OCI-LY1 (cell line): ENCODE data around the gene ZEB1.

Experiments used
- H2AFZ ChIP-seq: fragments of 200-600 bp; sonication (generic), shearing (Covaris generic); 2 replicates; pipeline ENCODE4 v1.6.0; 2014; ENCODE audit warnings: antibody characterized with exemption, mild to moderate bottlenecking, low read length
- H3F3A ChIP-seq: fragments of 200-600 bp; sonication (generic), shearing (Covaris generic); 2 replicates; pipeline ENCODE4 v1.6.0; 2014; ENCODE audit warnings: mild to moderate bottlenecking, antibody characterized with exemption, low read length, moderate library complexity; ENCODE audit not compliant: insufficient read depth
- H3K27ac ChIP-seq: fragments of 200-600 bp; sonication (generic); 2 replicates; pipeline ENCODE4 v1.5.1; 2014; ENCODE audit warnings: low read length, mixed run types, mild to moderate bottlenecking, low read depth; ENCODE audit not compliant: poor library complexity, severe bottlenecking
- H3K27me3 ChIP-seq: fragments of 200-600 bp; sonication (generic); 2 replicates; pipeline ENCODE4 v1.6.0; 2014; ENCODE audit warnings: antibody characterized with exemption, mild to moderate bottlenecking, low read length, moderate library complexity; ENCODE audit not compliant: insufficient read depth
- H3K36me3 ChIP-seq: fragments of 200-600 bp; sonication (generic); 2 replicates; pipeline ENCODE4 v1.6.1; 2014; ENCODE audit warnings: mild to moderate bottlenecking, antibody characterized with exemption, low read length, moderate library complexity, mixed read lengths; ENCODE audit not compliant: insufficient read depth
- H3K4me1 ChIP-seq: fragments of 200-600 bp; sonication (generic); 2 replicates; pipeline ENCODE4 v1.5.1; 2014; ENCODE audit warnings: mild to moderate bottlenecking, low read length, moderate library complexity; ENCODE audit not compliant: insufficient read depth, severe bottlenecking
- H3K4me2 ChIP-seq: fragments of 200-600 bp; sonication (generic), shearing (Covaris generic); 2 replicates; pipeline ENCODE4 v1.6.1; 2014; ENCODE audit warnings: low read length
- H3K4me3 ChIP-seq: fragments of 200-600 bp; sonication (generic); 2 replicates; pipeline ENCODE4 v1.5.1; 2014; ENCODE audit warnings: low read length, low read depth, mild to moderate bottlenecking, mixed read lengths; ENCODE audit not compliant: poor library complexity, severe bottlenecking
- H3K79me2 ChIP-seq: fragments of 200-600 bp; shearing (Covaris generic); 2 replicates; pipeline ENCODE4 v1.6.1; 2016; ENCODE audit warnings: mixed run types, low read length, mixed read lengths; ENCODE audit not compliant: insufficient read depth
- H3K9ac ChIP-seq: fragments of 200-600 bp; sonication (generic), shearing (Covaris generic); 2 replicates; pipeline ENCODE4 v1.6.1; 2014; ENCODE audit warnings: mild to moderate bottlenecking, low read length, mixed read lengths
- H3K9me2 ChIP-seq: fragments of 200-600 bp; sonication (generic), shearing (Covaris generic); 2 replicates; pipeline ENCODE4 v1.6.1; 2014; ENCODE audit warnings: low read depth, mild to moderate bottlenecking, low read length, mixed read lengths
- H3K9me3 ChIP-seq: fragments of 200-600 bp; shearing (Covaris generic); 2 replicates; pipeline ENCODE4 v1.6.1; 2014; ENCODE audit warnings: low read length, mixed read lengths
- H4K20me1 ChIP-seq: fragments of 200-600 bp; sonication (generic), shearing (Covaris generic); 2 replicates; pipeline ENCODE4 v1.6.0; 2016; ENCODE audit warnings: mild to moderate bottlenecking, low read length; ENCODE audit not compliant: insufficient read depth
- EZH2 ChIP-seq: fragments of 200-600 bp; sonication (generic), shearing (Covaris generic); IDR thresholded peaks from 2 replicates; pipeline ENCODE4 v1.8.0; 2017; ENCODE audit warnings: borderline replicate concordance, mixed run types, mild to moderate bottlenecking, antibody characterized with exemption, low read length, moderate library complexity, mixed read lengths
- TF ChIP-seq, protein P1 (sequence below): fragments of 200-600 bp; sonication (generic), shearing (Covaris generic); IDR thresholded peaks from 2 replicates; pipeline ENCODE4 v1.5.1; 2017; ENCODE audit warnings: mild to moderate bottlenecking, antibody characterized with exemption, low read length, moderate library complexity, mixed read lengths

The ZEB1 gene

DNA sequence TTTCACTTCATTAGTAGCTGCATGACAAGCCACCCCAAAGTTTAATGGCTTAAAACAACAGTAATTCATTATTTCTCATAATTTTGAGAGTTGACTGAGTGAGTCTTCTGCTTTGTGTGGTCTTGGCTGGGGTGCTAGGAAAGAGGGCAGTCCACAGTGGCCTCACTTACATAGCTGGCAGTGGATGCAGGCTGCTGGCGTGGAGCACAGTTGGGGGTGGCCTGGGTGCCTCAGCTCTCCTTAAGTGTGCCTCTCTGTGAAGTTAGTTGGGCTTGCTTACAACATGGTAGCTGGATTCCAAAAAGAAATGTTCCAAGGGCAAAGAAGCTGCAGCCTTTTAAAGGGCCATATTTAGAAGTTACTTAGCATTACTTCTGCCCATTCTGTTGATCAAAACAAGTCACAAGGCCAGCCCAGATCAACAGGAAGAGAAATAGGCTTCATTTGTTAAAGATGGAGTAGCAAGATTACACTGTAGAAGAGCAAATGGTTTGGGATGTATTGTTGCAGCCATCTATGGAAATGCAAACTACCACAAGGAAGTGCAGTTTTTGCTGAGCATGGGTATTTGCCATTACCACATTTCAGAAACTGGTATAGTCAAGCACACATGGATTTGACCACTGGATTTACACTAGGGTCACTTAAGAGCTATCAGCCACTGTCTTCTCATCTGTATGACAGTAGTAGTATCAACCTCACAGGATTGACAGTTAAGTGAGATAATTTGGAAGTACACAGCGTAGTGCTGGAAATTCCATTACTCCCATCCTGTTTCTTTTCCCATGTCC lies 33.6 kb downstream of the ZEB1 start:
- H3K4me3 ChIP-seq: no peak overlapping the region
- no peaks in the 10 kb centered on the region for H3K36me3 ChIP-seq
- no peak overlapping the region for H3K4me2 ChIP-seq
- peaks cover 92% of the 10 kb centered on the region for H3K79me2 ChIP-seq
- H3F3A ChIP-seq: no peaks in the 10 kb centered on the region; the same call in 1 of the 2 replicates
- H3K9me3 ChIP-seq: no peaks in the 10 kb centered on the region
- H3K9me2 ChIP-seq: no peaks in the 10 kb centered on the region
- H2AFZ ChIP-seq: no peak overlapping the region
- no peaks in the 10 kb centered on the region for H4K20me1 ChIP-seq
- no peaks in the 10 kb centered on the region for H3K4me1 ChIP-seq
- H3K27ac ChIP-seq: no peak overlapping the region
- H3K9ac ChIP-seq: no peak overlapping the region
- H3K27me3 ChIP-seq: no peaks in the 10 kb centered on the region
- no peak for TF ChIP-seq EZH2
- TF ChIP-seq, protein P1, sequence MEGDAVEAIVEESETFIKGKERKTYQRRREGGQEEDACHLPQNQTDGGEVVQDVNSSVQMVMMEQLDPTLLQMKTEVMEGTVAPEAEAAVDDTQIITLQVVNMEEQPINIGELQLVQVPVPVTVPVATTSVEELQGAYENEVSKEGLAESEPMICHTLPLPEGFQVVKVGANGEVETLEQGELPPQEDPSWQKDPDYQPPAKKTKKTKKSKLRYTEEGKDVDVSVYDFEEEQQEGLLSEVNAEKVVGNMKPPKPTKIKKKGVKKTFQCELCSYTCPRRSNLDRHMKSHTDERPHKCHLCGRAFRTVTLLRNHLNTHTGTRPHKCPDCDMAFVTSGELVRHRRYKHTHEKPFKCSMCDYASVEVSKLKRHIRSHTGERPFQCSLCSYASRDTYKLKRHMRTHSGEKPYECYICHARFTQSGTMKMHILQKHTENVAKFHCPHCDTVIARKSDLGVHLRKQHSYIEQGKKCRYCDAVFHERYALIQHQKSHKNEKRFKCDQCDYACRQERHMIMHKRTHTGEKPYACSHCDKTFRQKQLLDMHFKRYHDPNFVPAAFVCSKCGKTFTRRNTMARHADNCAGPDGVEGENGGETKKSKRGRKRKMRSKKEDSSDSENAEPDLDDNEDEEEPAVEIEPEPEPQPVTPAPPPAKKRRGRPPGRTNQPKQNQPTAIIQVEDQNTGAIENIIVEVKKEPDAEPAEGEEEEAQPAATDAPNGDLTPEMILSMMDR: no peak

DNA sequence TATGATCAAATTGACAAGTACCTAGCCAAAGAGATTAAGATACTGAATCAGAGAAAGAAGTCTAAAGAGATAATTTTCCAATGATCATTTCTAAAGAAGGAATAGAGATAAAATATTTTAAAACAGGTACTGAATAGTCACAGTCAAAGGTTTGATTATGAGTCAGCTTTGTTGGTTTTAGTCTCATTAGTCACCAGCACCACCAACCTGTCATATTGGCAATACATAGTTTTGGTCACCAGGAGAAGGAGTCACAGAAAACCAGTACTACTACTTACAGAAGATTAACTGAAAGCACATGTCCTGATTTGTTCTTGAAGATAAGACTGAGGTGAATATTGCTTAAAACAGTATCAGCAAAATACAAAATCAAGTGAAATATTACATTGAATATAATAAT lies 34.6 kb downstream of the ZEB1 start:
- no peak overlapping the region for H3K27ac ChIP-seq
- no peak for TF ChIP-seq EZH2
- TF ChIP-seq, protein P1: no peak
- H3K4me1 ChIP-seq: no peaks in the 10 kb centered on the region
- no peak overlapping the region for H3K4me3 ChIP-seq
- H3K36me3 ChIP-seq: no peaks in the 10 kb centered on the region
- H3K9ac ChIP-seq: no peak overlapping the region
- no peaks in the 10 kb centered on the region for H4K20me1 ChIP-seq
- no peak overlapping the region for H3K4me2 ChIP-seq
- H3K9me2 ChIP-seq: no peaks in the 10 kb centered on the region
- no peaks in the 10 kb centered on the region; the same call in 1 of the 2 replicates for H3F3A ChIP-seq
- peaks cover 94% of the 10 kb centered on the region for H3K79me2 ChIP-seq
- H2AFZ ChIP-seq: no peak overlapping the region
- no peaks in the 10 kb centered on the region for H3K27me3 ChIP-seq
- H3K9me3 ChIP-seq: no peaks in the 10 kb centered on the region

DNA sequence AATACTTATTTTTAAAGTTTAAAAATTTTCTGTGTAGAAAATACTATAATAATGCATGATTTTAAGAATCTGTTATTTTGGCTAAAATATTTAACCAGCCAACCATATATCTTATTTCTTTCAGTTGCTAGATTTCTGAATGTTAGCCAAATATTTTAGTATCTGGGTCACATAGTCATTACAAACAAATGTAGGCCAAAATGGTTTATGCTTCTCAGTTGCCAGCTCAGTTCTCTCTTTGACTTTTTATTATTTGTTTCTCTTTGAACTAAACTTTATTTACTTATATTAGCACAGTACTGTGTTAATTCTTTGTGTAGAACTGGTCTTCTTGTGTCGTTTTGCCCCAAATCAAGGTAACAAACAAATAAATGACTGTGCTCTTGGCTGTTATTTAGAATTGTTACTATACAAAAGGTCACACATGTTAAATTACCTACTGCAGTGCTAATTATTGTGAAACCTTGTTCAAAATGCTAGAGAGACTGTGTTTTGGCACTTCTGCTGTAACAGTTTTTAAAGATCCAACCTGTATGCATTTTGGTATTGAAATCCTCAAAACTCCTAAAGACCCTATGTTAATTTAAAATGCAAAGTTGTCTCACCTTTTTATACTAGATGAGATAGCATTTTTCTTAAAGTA lies 39.8 kb downstream of the ZEB1 start:
- H3K9ac ChIP-seq: no peak overlapping the region
- H3K4me1 ChIP-seq: no peaks in the 10 kb centered on the region
- H3K4me2 ChIP-seq: no peak overlapping the region
- no peaks in the 10 kb centered on the region; the same call in 1 of the 2 replicates for H3K36me3 ChIP-seq
- no peaks in the 10 kb centered on the region for H4K20me1 ChIP-seq
- H3F3A ChIP-seq: no peaks in the 10 kb centered on the region
- H3K9me3 ChIP-seq: no peaks in the 10 kb centered on the region
- H3K79me2 ChIP-seq: peaks cover 53% of the 10 kb centered on the region
- H3K4me3 ChIP-seq: no peak overlapping the region
- H3K27me3 ChIP-seq: no peaks in the 10 kb centered on the region
- no peaks in the 10 kb centered on the region for H3K9me2 ChIP-seq
- H2AFZ ChIP-seq: no peak overlapping the region
- no peak overlapping the region for H3K27ac ChIP-seq
- no peak for TF ChIP-seq EZH2
- TF ChIP-seq, protein P1: no peak
